HepG2 (cell line): Measurements from ENCODE around the gene DPP3. TPM values are rescaled to one million over a fixed set of nuclear protein-coding genes. Genes with fewer than 3 reads are reported as not detected.

Source experiments
- CCAR2 ChIP-seq: fragments of 200-400 bp; formaldehyde crosslinking; optimal IDR thresholded peaks from 2 replicates; pipeline ENCODE3; 2018; ENCODE audit warnings: low read depth, mild to moderate bottlenecking, low read length, moderate library complexity
- NR2F6 ChIP-seq, 2 experiments: IDR thresholded peaks; 2 replicates each; pipeline ENCODE4 v1.6.1; 2016; ENCODE audit warnings: antibody characterized with exemption in 1 of 2, mild to moderate bottlenecking in 1 of 2
- STAG1 ChIP-seq: sonication (generic); formaldehyde crosslinking; IDR thresholded peaks from 2 replicates; pipeline ENCODE4 v1.4.0; 2020; ENCODE audit warnings: missing genetic modification reagents
- ZNF10 ChIP-seq: sonication (generic); formaldehyde crosslinking; IDR thresholded peaks from 2 replicates; pipeline ENCODE4 v1.4.0; 2020; ENCODE audit warnings: mild to moderate bottlenecking, low read depth, missing genetic modification reagents, borderline replicate concordance
- ZNF136 ChIP-seq: sonication (generic); formaldehyde crosslinking; IDR thresholded peaks from 2 replicates; pipeline ENCODE4 v1.8.1; 2022; ENCODE audit warnings: low read depth, mild to moderate bottlenecking, moderate library complexity, missing genetic modification reagents
- polyA plus RNA-seq, 8 experiments: library from polyadenylated mRNA; depleted of rRNA in 3 of 8; stranded (reverse) in 7 of 8; unstranded in 1 of 8; fragments of >200 nt; fragmentation: Illumina TruSeq in 4 of 8; extraction: Trizol in 4 of 8; gene quantifications; 2 replicates each; pipeline versions ENCODE4 v1.2.1 to v1.2.3, GENCODE V29; 2011 to 2016; ENCODE audit warnings: low read depth in 4 of 8, missing spikeins in 1 of 8, mixed read lengths in 1 of 8; ENCODE audit not compliant: insufficient read depth in 1 of 8
- total RNA-seq, 5 experiments: library from RNA; depleted of rRNA; stranded (reverse); fragments of >200 nt; fragmentation: Illumina TruSeq; extraction: Trizol; gene quantifications; 2 replicates each; pipeline ENCODE4 v1.2.3, GENCODE V29; 2016; ENCODE audit warnings: low read depth in 1 of 5
- TF ChIP-seq, protein P1 (sequence below): sonication (generic); formaldehyde crosslinking; IDR thresholded peaks from 2 replicates; pipeline ENCODE4 v1.9.0; 2022; ENCODE audit warnings: low read depth, missing genetic modification reagents
- TF ChIP-seq, protein P2 (sequence below): IDR thresholded peaks from 2 replicates; pipeline ENCODE4 v1.6.1; 2016; ENCODE audit warnings: missing compliant biosample characterization, missing genetic modification reagents, borderline replicate concordance
- TF ChIP-seq, protein P3 (sequence below), 2 experiments: fragments of 450-650 bp in 1 of 2; sonication (generic) in 1 of 2; formaldehyde crosslinking in 1 of 2; IDR thresholded peaks; 2 replicates each; pipeline versions ENCODE4 v1.6.1 to v1.8.0; 2016 to 2022; ENCODE audit warnings: antibody characterized with exemption in 1 of 2, mild to moderate bottlenecking in 1 of 2, missing genetic modification reagents in 1 of 2
- TF ChIP-seq, protein P4 (sequence below): IDR thresholded peaks from 2 replicates; pipeline ENCODE4 v1.6.1; 2016; ENCODE audit warnings: low read depth, missing genetic modification reagents, missing compliant biosample characterization

Gene DPP3
- total and polyA plus RNA-seq, 2 of the 13 experiments (the other 11 are each of a cell fraction or from before 2014, with no cell fraction given) = 38.4 to 59.8 TPM

DNA sequence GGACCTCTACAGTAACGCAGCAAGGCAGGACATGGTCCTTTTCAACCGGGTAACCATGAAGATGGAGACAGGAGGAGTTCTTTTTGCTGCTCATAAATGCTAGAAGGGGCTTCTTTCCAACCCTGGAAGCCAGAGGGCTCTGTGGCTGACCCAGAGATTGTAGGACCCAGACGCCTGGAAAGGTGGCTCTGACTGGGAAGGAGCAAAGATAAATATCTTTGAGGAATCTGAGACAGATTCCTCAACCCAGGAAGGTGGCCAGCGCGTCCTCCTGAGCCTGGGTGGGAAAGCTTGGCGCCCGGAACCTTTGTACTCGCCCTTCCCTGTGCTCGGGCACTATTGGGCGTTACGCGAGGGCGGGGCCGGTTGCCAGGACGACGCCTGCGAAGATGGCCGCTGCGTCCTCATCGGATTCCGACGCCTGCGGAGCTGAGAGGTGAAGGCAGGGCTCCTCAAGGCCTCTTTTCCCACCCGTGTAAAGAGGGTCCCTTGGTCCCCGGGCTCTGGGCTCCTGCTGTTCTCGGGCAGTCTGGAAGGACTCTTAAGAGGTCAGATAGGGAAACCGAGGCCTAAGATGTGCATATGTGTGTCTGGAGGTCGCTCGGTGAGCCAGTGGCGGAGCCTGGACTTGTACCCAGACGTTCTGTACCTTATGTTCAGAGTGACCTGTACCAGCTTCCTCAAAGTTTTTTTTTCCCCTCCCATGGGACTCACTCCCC lies 30.2 kb downstream of the DPP3 start, which contains the start of gene BBS1 (continued):
- peak; percentile 64 for TF ChIP-seq CCAR2
- TF ChIP-seq ZNF136 (CRISPR knock-in tag) = no peak
- TF ChIP-seq, protein P1, sequence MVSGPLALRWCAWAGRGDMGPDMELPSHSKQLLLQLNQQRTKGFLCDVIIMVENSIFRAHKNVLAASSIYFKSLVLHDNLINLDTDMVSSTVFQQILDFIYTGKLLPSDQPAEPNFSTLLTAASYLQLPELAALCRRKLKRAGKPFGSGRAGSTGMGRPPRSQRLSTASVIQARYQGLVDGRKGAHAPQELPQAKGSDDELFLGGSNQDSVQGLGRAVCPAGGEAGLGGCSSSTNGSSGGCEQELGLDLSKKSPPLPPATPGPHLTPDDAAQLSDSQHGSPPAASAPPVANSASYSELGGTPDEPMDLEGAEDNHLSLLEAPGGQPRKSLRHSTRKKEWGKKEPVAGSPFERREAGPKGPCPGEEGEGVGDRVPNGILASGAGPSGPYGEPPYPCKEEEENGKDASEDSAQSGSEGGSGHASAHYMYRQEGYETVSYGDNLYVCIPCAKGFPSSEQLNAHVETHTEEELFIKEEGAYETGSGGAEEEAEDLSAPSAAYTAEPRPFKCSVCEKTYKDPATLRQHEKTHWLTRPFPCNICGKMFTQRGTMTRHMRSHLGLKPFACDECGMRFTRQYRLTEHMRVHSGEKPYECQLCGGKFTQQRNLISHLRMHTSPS = no peak
- TF ChIP-seq STAG1 (CRISPR knock-in tag) = no peak
- TF ChIP-seq, protein P2, sequence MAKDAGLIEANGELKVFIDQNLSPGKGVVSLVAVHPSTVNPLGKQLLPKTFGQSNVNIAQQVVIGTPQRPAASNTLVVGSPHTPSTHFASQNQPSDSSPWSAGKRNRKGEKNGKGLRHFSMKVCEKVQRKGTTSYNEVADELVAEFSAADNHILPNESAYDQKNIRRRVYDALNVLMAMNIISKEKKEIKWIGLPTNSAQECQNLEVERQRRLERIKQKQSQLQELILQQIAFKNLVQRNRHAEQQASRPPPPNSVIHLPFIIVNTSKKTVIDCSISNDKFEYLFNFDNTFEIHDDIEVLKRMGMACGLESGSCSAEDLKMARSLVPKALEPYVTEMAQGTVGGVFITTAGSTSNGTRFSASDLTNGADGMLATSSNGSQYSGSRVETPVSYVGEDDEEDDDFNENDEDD (CRISPR knock-in tag) = peak; percentile 63
- TF ChIP-seq, protein P3, sequence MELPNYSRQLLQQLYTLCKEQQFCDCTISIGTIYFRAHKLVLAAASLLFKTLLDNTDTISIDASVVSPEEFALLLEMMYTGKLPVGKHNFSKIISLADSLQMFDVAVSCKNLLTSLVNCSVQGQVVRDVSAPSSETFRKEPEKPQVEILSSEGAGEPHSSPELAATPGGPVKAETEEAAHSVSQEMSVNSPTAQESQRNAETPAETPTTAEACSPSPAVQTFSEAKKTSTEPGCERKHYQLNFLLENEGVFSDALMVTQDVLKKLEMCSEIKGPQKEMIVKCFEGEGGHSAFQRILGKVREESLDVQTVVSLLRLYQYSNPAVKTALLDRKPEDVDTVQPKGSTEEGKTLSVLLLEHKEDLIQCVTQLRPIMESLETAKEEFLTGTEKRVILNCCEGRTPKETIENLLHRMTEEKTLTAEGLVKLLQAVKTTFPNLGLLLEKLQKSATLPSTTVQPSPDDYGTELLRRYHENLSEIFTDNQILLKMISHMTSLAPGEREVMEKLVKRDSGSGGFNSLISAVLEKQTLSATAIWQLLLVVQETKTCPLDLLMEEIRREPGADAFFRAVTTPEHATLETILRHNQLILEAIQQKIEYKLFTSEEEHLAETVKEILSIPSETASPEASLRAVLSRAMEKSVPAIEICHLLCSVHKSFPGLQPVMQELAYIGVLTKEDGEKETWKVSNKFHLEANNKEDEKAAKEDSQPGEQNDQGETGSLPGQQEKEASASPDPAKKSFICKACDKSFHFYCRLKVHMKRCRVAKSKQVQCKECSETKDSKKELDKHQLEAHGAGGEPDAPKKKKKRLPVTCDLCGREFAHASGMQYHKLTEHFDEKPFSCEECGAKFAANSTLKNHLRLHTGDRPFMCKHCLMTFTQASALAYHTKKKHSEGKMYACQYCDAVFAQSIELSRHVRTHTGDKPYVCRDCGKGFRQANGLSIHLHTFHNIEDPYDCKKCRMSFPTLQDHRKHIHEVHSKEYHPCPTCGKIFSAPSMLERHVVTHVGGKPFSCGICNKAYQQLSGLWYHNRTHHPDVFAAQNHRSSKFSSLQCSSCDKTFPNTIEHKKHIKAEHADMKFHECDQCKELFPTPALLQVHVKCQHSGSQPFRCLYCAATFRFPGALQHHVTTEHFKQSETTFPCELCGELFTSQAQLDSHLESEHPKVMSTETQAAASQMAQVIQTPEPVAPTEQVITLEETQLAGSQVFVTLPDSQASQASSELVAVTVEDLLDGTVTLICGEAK (IDR thresholded peaks at IDR 0.05) = peak; percentile 32; the same call in 1 of the 2 replicates
- TF ChIP-seq, protein P3 (CRISPR knock-in tag; IDR thresholded peaks at IDR 0.05) = peak; percentile 72; the same call in 1 of the 2 replicates
- no peak for TF ChIP-seq NR2F6 (IDR thresholded peaks at IDR 0.05)
- peak; percentile 15; the same call in 1 of the 2 replicates for TF ChIP-seq NR2F6 (CRISPR knock-in tag; IDR thresholded peaks at IDR 0.05)
- TF ChIP-seq, protein P4, sequence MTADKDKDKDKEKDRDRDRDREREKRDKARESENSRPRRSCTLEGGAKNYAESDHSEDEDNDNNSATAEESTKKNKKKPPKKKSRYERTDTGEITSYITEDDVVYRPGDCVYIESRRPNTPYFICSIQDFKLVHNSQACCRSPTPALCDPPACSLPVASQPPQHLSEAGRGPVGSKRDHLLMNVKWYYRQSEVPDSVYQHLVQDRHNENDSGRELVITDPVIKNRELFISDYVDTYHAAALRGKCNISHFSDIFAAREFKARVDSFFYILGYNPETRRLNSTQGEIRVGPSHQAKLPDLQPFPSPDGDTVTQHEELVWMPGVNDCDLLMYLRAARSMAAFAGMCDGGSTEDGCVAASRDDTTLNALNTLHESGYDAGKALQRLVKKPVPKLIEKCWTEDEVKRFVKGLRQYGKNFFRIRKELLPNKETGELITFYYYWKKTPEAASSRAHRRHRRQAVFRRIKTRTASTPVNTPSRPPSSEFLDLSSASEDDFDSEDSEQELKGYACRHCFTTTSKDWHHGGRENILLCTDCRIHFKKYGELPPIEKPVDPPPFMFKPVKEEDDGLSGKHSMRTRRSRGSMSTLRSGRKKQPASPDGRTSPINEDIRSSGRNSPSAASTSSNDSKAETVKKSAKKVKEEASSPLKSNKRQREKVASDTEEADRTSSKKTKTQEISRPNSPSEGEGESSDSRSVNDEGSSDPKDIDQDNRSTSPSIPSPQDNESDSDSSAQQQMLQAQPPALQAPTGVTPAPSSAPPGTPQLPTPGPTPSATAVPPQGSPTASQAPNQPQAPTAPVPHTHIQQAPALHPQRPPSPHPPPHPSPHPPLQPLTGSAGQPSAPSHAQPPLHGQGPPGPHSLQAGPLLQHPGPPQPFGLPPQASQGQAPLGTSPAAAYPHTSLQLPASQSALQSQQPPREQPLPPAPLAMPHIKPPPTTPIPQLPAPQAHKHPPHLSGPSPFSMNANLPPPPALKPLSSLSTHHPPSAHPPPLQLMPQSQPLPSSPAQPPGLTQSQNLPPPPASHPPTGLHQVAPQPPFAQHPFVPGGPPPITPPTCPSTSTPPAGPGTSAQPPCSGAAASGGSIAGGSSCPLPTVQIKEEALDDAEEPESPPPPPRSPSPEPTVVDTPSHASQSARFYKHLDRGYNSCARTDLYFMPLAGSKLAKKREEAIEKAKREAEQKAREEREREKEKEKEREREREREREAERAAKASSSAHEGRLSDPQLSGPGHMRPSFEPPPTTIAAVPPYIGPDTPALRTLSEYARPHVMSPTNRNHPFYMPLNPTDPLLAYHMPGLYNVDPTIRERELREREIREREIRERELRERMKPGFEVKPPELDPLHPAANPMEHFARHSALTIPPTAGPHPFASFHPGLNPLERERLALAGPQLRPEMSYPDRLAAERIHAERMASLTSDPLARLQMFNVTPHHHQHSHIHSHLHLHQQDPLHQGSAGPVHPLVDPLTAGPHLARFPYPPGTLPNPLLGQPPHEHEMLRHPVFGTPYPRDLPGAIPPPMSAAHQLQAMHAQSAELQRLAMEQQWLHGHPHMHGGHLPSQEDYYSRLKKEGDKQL (CRISPR knock-in tag) = no peak
- no peak for TF ChIP-seq ZNF10 (CRISPR knock-in tag)
